Muscle layer of duodenum (tissue), 2 donors: ENCODE results near the gene GPD2.
"Not testable (repeated sequence)": the region's sequence is repeated elsewhere in the genome, so short reads cannot be mapped to it uniquely, and the experiment has no call there.

ENCODE experiments used
- H3K27ac ChIP-seq: one replicate; pipeline ENCODE4 v1.7.0; 2013; ENCODE audit warnings: mild to moderate bottlenecking, low read length
- H3K27me3 ChIP-seq: one replicate; pipeline ENCODE4 v1.7.0; 2013; ENCODE audit warnings: low read depth, mild to moderate bottlenecking, control low read depth, low read length
- H3K36me3 ChIP-seq, 2 donors: one replicate each; pipeline ENCODE4 v1.7.0; 2013; ENCODE audit warnings: low read length in 2 of 2, control low read depth in 1 of 2, mild to moderate bottlenecking in 1 of 2; ENCODE audit not compliant: insufficient read depth in 2 of 2, control insufficient read depth in 1 of 2
- H3K4me1 ChIP-seq, 2 donors: one replicate each; pipeline ENCODE4 v1.7.0; 2013; ENCODE audit warnings: low read length in 2 of 2, mild to moderate bottlenecking in 2 of 2, control low read depth in 1 of 2, moderate library complexity in 1 of 2; ENCODE audit not compliant: insufficient read depth in 2 of 2, control insufficient read depth in 1 of 2
- H3K4me3 ChIP-seq, 2 donors: one replicate each; pipeline ENCODE4 v1.7.0; 2013; ENCODE audit warnings: low read length in 2 of 2, low read depth in 1 of 2, mild to moderate bottlenecking in 1 of 2
- H3K9me3 ChIP-seq, 2 donors: one replicate each; pipeline ENCODE4 v1.7.0; 2013; ENCODE audit warnings: low read length in 2 of 2, control low read depth in 1 of 2, mild to moderate bottlenecking in 1 of 2; ENCODE audit not compliant: control insufficient read depth in 1 of 2
- donor health status: healthy.

GPD2 gene

DNA sequence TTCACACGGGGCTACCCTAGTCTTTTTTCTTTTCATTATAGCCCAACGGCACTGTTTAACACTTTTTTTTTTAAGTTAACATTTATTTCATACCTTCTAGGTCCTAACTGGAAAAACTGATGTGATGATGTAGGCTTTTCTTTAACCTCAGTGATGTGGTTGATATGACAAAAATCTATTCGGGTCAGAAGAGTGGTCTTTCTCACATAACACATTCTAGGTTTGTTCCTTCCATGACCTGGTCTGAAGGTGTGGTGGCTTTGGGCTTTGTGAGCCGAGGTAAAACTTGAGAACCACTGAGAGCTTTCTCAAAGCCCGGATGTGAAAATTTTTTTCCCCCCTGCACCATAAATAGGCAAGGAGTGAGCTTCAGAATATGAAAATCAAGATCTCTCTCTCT is 44.2 kb downstream of the GPD2 start:
- H3K27ac ChIP-seq, result no peak overlapping the region
- H3K4me1 ChIP-seq, result no peaks in the 10 kb centered on the region
- H3K9me3 ChIP-seq, result no peaks in the 10 kb centered on the region
- no peak overlapping the region for H3K4me3 ChIP-seq
- H3K27me3 ChIP-seq, result no peaks in the 10 kb centered on the region
- no peaks in the 10 kb centered on the region for H3K36me3 ChIP-seq

DNA sequence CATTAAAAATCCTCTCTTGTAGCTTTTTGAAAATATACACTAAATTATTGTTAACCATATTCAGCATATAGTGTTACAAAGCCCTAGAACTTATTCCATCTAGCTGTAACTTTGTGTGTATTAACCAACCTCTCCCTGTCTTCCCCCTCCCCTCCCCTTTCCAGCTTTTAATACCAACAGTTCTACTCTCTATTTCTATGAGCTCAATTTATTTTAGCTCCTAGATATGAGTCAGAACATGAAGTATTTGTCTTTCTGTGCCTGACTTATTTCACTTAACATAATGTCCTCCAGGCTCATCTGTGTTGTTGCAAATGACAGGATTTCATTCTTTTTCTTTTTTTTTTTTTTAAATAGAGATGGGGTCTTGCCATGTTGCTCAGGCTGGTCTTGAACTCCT is 45.1 kb downstream of the GPD2 start:
- no peaks in the 10 kb centered on the region for H3K4me1 ChIP-seq
- no peak overlapping the region for H3K27ac ChIP-seq

DNA sequence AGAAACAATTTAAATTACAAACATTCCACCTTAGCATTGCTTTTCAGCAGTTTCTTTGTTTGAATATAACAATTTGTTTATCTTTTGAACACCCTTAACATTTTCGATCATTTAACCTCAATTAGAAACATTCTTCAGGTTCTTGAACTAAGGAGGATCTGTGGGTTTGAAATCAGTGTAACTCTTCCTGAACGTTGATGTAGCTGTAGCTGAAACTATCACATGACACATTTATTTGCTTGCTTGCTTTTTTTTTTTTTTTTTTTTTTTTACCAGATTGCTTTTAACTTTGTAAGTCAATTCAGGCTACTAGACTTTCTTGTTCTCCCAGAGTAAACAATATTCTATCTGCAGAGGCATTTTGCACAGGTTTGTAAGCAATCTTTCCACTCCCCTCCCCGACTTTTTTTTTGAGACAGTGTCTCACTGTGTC is 47.6 kb downstream of the GPD2 start:
- Histone ChIP-seq H3K27me3 (no peaks in the 10 kb centered on the region), H3K36me3 (no peaks in the 10 kb centered on the region), H3K4me1 (no peaks in the 10 kb centered on the region), H3K4me3 (no peak overlapping the region), H3K27ac (no peak overlapping the region), H3K9me3 (no peaks in the 10 kb centered on the region)

More for the DNA sequence above, 45.1 kb downstream of the GPD2 start:
- Histone ChIP-seq H3K36me3 (no peaks in the 10 kb centered on the region), H3K9me3 (no peaks in the 10 kb centered on the region), H3K27me3 (no peaks in the 10 kb centered on the region), H3K4me3 (no peak overlapping the region)

DNA sequence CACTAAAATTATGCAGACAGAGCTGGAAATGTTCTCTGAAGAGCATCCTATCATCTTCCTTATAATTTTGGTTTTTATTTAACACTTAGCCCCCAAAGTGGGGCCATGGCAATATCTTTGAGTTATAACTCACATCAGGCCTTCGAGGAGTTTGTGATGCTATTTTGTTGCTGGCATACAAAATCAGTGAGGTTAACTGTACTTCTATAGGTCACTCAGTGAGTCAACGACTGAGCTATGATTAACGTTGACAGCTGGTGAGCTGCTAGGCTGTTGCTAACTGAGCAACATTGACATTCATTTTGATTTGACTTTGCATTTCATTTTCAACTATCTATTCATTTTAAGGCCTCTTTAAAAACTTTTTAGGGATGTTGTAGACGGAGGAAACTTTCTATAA is 50.0 kb downstream of the GPD2 start:
- no peaks in the 10 kb centered on the region for H3K27me3 ChIP-seq
- H3K9me3 ChIP-seq, result no peaks in the 10 kb centered on the region
- no peaks in the 10 kb centered on the region for H3K36me3 ChIP-seq
- no peak overlapping the region for H3K4me3 ChIP-seq
- no peaks in the 10 kb centered on the region for H3K4me1 ChIP-seq
- H3K27ac ChIP-seq, result no peak overlapping the region

DNA sequence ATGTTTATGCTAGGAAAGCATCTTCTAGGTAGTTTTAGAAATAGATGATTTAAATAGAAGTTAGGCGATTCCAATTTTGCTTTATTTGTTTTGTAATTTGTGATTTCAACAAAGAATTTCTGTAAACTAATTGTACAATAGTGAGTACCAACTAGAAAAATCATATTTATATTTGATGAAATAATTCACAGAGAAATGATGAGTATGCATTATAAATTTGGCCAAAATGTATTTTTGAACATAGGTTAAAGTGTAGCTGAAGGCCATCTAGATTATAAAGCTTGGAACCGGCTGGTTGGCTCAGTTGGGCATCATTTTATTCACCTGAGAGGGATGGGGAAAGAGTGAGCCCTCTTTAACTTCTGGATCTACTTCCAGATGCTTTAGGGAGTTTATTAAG is 50.4 kb downstream of the GPD2 start:
- no peaks in the 10 kb centered on the region for H3K9me3 ChIP-seq
- no peaks in the 10 kb centered on the region for H3K36me3 ChIP-seq
- no peaks in the 10 kb centered on the region for H3K27me3 ChIP-seq
- H3K4me3 ChIP-seq, result no peak overlapping the region
- H3K4me1 ChIP-seq, result no peaks in the 10 kb centered on the region
- no peak overlapping the region for H3K27ac ChIP-seq

DNA sequence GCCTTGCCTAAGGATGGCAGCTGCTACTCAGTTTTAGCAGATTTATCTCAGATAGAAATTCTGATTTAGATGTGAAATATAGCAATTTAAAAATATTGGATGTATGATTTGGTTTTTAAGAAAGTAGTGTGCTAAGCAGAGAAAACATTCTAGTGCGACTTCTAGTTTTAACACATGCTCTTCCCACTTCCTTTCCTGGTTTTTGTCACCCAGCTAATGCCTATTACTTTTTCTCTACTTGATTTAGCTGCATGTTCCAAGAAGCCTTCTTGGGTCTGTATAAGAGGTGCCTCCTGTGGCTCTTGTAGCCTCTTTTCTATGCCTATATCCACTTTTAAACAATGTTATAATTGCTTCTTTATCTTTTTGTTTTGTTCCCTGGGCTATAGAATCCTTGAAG is 53.0 kb downstream of the GPD2 start:
- Histone ChIP-seq H3K9me3 (no peaks in the 10 kb centered on the region), H3K36me3 (no peaks in the 10 kb centered on the region), H3K4me3 (no peak overlapping the region), H3K27me3 (no peaks in the 10 kb centered on the region), H3K27ac (no peak overlapping the region), H3K4me1 (no peaks in the 10 kb centered on the region)

DNA sequence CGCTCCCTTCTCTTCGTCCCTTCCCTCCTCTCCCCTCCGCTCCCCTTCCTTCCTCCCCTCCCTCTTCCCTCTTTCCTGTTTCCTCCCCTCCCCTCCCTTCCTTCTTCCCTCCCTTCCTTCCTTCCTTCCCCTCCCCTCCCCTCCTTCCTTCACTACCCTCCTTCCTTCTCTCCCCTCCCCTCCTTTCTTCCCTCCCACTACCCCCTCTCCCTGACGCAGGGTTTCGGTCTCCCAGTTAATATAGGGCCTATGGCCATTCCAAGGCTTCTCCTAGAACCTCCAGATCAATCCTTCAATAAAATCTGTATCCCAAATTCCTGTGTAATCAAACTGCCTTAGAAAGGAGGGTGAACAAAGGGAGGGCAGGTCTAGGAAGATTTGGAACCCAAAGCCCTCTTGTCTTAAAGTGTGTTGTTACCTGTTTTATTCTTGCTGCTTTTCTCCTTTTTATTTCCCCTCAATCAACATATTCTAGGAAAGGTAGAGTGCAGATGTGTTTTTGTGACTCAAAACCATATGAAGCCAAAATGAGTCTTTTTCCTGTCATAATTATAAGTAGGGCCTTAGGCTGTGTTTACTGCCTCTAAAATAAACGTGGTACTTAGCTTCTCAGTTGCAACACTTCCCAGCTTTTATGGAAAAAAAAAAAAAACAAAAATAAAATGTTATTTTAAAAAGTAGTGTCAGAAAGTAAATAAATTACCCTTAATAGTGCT is 53.7 kb downstream of the GPD2 start:
- Histone ChIP-seq H3K36me3 (no peaks in the 10 kb centered on the region), H3K9me3 (no peaks in the 10 kb centered on the region)

DNA sequence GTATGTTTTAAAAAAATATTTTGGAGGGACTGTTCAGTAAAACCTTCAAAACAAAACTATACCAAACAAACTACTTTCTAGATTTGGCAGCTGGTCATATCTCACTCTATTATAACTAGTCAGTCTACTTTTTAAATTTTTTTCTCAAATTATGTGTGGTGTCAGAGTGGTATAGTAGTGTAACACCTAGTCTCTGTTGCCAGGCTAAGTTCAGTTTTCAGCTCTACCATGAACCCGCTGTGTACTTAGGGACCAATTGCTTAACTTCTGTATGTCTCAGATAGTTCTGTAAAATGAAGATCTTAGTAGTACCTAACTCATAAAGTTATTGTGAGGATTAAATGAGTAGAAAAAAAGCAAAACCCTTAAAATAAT is 54.3 kb downstream of the GPD2 start:
- H3K36me3 ChIP-seq, result no peaks in the 10 kb centered on the region
- no peak overlapping the region for H3K27ac ChIP-seq
- H3K27me3 ChIP-seq, result no peaks in the 10 kb centered on the region
- H3K4me1 ChIP-seq, result no peaks in the 10 kb centered on the region
- H3K4me3 ChIP-seq, result no peak overlapping the region
- no peaks in the 10 kb centered on the region for H3K9me3 ChIP-seq

More for the DNA sequence above, 53.7 kb downstream of the GPD2 start:
- Histone ChIP-seq H3K4me1 (no peaks in the 10 kb centered on the region), H3K27me3 (no peaks in the 10 kb centered on the region), H3K4me3 (no peak overlapping the region), H3K27ac (no peak overlapping the region)

DNA sequence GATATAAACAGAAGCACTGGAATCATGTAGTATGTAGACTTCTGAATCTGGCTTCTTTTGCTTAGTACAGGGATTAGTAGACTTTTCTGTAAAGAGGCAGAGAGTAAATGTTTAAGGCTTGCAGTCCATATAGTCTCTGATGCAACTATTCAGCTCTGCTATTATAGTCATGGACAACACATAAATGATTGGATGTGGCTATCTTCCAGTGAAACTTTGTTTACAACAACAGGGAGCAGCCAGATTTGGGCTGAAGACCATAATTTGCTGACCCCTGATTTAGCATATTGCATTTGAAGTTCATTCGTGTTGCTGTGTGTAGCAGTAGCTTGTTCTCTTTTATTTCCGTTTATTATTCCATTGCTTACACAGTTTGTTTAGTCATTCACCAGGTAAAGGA is 55.0 kb downstream of the GPD2 start:
- no peaks in the 10 kb centered on the region for H3K4me1 ChIP-seq
- H3K27me3 ChIP-seq, result no peaks in the 10 kb centered on the region
- no peak overlapping the region for H3K4me3 ChIP-seq
- H3K9me3 ChIP-seq, result no peaks in the 10 kb centered on the region
- no peak overlapping the region for H3K27ac ChIP-seq
- no peaks in the 10 kb centered on the region for H3K36me3 ChIP-seq

DNA sequence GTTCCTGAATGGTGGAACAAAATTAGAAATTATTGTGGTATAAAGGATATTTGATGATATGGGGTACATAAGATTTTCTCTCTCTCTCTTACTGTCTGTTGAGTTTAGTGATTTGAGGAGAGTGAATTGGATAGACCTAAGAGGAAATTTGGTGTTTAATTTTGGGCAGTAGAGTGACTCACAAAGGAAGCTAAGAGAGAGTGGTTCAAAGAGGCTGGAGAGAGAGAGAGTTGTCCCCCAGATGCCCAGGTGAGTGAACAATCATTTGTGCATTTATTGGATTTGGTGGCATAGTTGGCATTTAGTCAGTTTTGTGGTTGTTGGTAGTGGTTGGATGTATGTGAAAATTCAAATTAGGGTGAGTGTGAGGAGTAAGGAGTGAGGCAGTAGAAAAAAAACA is 56.8 kb downstream of the GPD2 start:
- Histone ChIP-seq H3K4me1 (no peaks in the 10 kb centered on the region), H3K4me3 (no peak overlapping the region), H3K27me3 (no peaks in the 10 kb centered on the region), H3K9me3 (no peaks in the 10 kb centered on the region), H3K36me3 (no peaks in the 10 kb centered on the region), H3K27ac (no peak overlapping the region)

DNA sequence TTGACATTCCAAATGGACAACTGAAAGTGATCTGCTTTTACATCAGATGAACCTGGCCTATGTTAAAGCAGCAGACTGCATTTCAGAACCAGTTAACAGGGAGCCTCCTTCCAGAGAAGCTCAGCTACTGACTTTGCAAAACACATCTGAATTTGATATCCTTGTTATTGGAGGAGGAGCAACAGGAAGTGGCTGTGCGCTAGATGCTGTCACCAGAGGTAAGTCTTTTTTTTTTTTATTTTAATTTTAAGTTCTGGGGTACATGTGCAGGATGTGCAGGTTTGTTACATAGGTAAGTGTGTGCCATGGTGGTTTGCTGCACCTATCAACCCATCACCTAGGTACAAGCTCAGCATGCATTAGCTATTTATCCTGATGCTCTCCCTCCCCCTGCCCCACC is 59.8 kb downstream of the GPD2 start:
- H3K36me3 ChIP-seq, H3K4me3 ChIP-seq, H3K27ac ChIP-seq, H3K9me3 ChIP-seq, H3K4me1 ChIP-seq, H3K27me3 ChIP-seq: not testable (repeated sequence)

DNA sequence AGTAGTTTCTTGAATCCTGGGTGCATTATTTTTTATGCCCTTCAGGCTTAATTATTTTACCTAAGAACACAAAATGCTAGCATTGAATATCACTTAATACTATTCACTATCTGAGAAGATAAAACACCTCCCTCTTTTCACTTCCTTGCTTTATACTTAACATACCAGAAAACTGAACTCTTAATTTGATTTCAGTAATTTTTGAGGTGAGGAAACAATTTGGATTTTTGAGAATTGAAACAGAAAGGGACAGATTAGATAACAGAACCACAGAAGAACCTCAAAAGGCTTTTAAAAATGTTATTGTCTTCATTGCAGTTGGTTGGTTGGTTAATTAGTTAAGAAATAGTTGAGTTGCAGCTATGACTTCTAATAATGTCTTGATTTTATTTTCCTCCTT is 69.5 kb downstream of the GPD2 start:
- H3K9me3 ChIP-seq, result no peaks in the 10 kb centered on the region
- H3K4me3 ChIP-seq, result no peak overlapping the region
- no peaks in the 10 kb centered on the region for H3K4me1 ChIP-seq
- no peaks in the 10 kb centered on the region for H3K27me3 ChIP-seq
- no peaks in the 10 kb centered on the region for H3K36me3 ChIP-seq
- H3K27ac ChIP-seq, result no peak overlapping the region
